ENCODE measurements around the gene TSPAN10.

Gene TSPAN10

GRCh38 chr17:81690549-81690948, 53.6 kb downstream of the TSPAN10 start:
- no peak for DNase-seq

GRCh38 chr17:81691196-81691595, 54.2 kb downstream of the TSPAN10 start:
- no peak for DNase-seq

GRCh38 chr17:81691608-81692007, 54.6 kb downstream of the TSPAN10 start:
- no peak for DNase-seq

- DNase-seq = no peak
Observed at GRCh38 chr17:81693509-81694210, 56.7 kb downstream of the TSPAN10 start.

- no peak for DNase-seq
Observed at GRCh38 chr17:81694810-81695209, 57.8 kb downstream of the TSPAN10 start.

- DNase-seq = no peak
Observed at GRCh38 chr17:81695211-81695610, 58.2 kb downstream of the TSPAN10 start.

- no peak for DNase-seq
Observed at GRCh38 chr17:81695801-81696200, 58.8 kb downstream of the TSPAN10 start.

GRCh38 chr17:81696218-81696941, 59.4 kb downstream of the TSPAN10 start:
- DNase-seq = no peak

GRCh38 chr17:81697261-81698044, 60.5 kb downstream of the TSPAN10 start:
- DNase-seq = no peak
